HEK293T (cell line): ENCODE data around the gene EXTL2.

Experiments used
- FOXM1 ChIP-seq: fragments of 450-650 bp; IDR thresholded peaks from 2 replicates; pipeline ENCODE4 v1.6.1; 2017; ENCODE audit warnings: mild to moderate bottlenecking, borderline replicate concordance
- L3MBTL2 ChIP-seq: fragments of 450-650 bp; conservative IDR thresholded peaks from 2 replicates; pipeline ENCODE4 v1.6.1; 2016; ENCODE audit warnings: mild to moderate bottlenecking
- SP1 ChIP-seq: fragments of 450-650 bp; IDR thresholded peaks from 2 replicates; pipeline ENCODE4 v1.6.1; 2017
- ZNF384 ChIP-seq: fragments of 450-650 bp; IDR thresholded peaks from 2 replicates; pipeline ENCODE4 v1.6.1; 2016
- TF ChIP-seq, protein P1 (sequence below): fragments of 450-650 bp; IDR thresholded peaks from 2 replicates; pipeline ENCODE4 v1.6.1; 2016

DNA sequence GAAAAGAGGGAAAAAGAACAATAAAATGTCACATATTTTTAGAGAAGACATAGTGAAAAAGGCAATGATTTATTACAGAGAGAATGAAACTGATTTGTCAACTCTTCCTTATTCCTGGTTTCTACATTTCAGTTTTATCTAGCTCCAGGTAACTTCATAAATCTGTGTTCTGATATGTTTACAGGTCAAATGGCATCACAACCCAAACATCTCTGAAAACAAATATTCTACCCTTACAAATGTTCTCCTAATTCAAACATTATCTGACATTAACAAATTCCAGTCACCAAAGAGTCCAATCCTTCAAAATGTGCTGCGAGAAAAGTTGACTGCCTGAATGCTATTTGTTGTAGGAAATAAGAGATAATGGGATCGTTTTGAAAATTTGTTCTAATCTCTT lies 20.2 kb downstream of the EXTL2 start:
- no peak for TF ChIP-seq SP1
- TF ChIP-seq FOXM1: no peak
- TF ChIP-seq, protein P1, sequence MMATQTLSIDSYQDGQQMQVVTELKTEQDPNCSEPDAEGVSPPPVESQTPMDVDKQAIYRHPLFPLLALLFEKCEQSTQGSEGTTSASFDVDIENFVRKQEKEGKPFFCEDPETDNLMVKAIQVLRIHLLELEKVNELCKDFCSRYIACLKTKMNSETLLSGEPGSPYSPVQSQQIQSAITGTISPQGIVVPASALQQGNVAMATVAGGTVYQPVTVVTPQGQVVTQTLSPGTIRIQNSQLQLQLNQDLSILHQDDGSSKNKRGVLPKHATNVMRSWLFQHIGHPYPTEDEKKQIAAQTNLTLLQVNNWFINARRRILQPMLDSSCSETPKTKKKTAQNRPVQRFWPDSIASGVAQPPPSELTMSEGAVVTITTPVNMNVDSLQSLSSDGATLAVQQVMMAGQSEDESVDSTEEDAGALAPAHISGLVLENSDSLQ: no peak
- no peak for TF ChIP-seq L3MBTL2
- TF ChIP-seq ZNF384: no peak
